Caco-2 (cell line): ENCODE measurements around the gene YIF1B. TPM values are rescaled to one million over a fixed set of nuclear protein-coding genes. Genes with fewer than 3 reads are reported as not detected.
"Not testable (repeated sequence)": the region's sequence is repeated elsewhere in the genome, so short reads cannot be mapped to it uniquely, and the experiment has no call there.

Source experiments
- Bru-seq: library from RNA; stranded (reverse); fragments of 400-500 nt; gene quantifications from one replicate; lab custom pipeline; 2021; lab: Mats Ljungman, UMichigan
- BruChase-seq, 2 experiments: library from RNA; stranded (reverse); fragments of 400-500 nt; gene quantifications; one replicate each; lab custom pipeline; 2021; lab: Mats Ljungman, UMichigan
- BruUV-seq: library from RNA; stranded (reverse); fragments of 400-500 nt; replicated peaks from 2 replicates; lab custom pipeline; 2021; lab: Mats Ljungman, UMichigan
- CTCF ChIA-PET: fragments of 300-600 bp; sonication (Branson Sonifier 250); formaldehyde crosslinking; loops from one replicate; lab custom pipeline; 2022; ENCODE audit warnings: antibody characterized with exemption; lab: Charles Lee
- POLR2A ChIA-PET: fragments of 300-600 bp; sonication (Branson Sonifier 250); formaldehyde crosslinking; loops from one replicate; lab custom pipeline; 2022; ENCODE audit warnings: antibody characterized with exemption; lab: Charles Lee
- DNase-seq, 2 experiments: peaks; one replicate each; pipeline versions ENCODE4 v3.0.0 to v3.0.0-alpha.2; 2020 to 2022
- H3K27me3 ChIP-seq: replicated peaks from 2 replicates; pipeline ENCODE4 v1.6.0; 2011; ENCODE audit warnings: low read length; ENCODE audit not compliant: control insufficient read depth, insufficient read depth
- H3K36me3 ChIP-seq: 2 replicates; pipeline ENCODE4 v1.5.1; 2011; ENCODE audit warnings: low read length; ENCODE audit not compliant: control insufficient read depth, insufficient read depth
- H3K4me1 ChIP-seq: fragments of 250-450 bp; sonication (Bioruptor Pico); 2 replicates; pipeline ENCODE4 v1.5.1; 2020; ENCODE audit warnings: mild to moderate bottlenecking
- H3K4me3 ChIP-seq: 2 replicates; pipeline ENCODE4 v1.5.1; 2011; ENCODE audit warnings: low read depth, mild to moderate bottlenecking, control low read depth, low read length
- H3K9me3 ChIP-seq: fragments of 250-450 bp; sonication (Bioruptor Pico); 2 replicates; pipeline ENCODE4 v1.5.1; 2020; ENCODE audit warnings: mild to moderate bottlenecking, moderate library complexity
- H3K27ac Mint-ChIP-seq: one replicate; pipeline ENCODE4 v1.8.0; 2022; ENCODE audit warnings: mixed read lengths; ENCODE audit not compliant: unreplicated experiment
- H3K27me3 Mint-ChIP-seq: one replicate; pipeline ENCODE4 v1.8.0; 2022; ENCODE audit warnings: mixed read lengths; ENCODE audit not compliant: insufficient read depth, unreplicated experiment
- H3K36me3 Mint-ChIP-seq: one replicate; pipeline ENCODE4 v1.8.0; 2022; ENCODE audit warnings: mild to moderate bottlenecking, mixed read lengths; ENCODE audit not compliant: insufficient read depth, unreplicated experiment
- H3K4me1 Mint-ChIP-seq: one replicate; pipeline ENCODE4 v1.8.0; 2022; ENCODE audit warnings: low read depth, mixed read lengths; ENCODE audit not compliant: unreplicated experiment
- H3K4me3 Mint-ChIP-seq: one replicate; pipeline ENCODE4 v1.8.0; 2022; ENCODE audit warnings: mild to moderate bottlenecking, moderate library complexity, mixed read lengths; ENCODE audit not compliant: unreplicated experiment
- H3K9me3 Mint-ChIP-seq: one replicate; pipeline ENCODE4 v1.8.0; 2022; ENCODE audit warnings: mixed read lengths; ENCODE audit not compliant: unreplicated experiment
- intact Hi-C: fragments of 100-400 bp; cut with micrococcal nuclease; formaldehyde crosslinking; loops from one replicate; pipeline ENCODE4 v1.10.0; 2022; ENCODE audit not compliant: unreplicated experiment
- long read RNA-seq: library from polyadenylated mRNA; stranded (forward); transcript quantifications from one replicate; pipeline ENCODE4 v2.0.0, GENCODE V29; 2022
- total RNA-seq: library from RNA; stranded (reverse); gene quantifications from 2 replicates; pipeline ENCODE4 v1.2.3, GENCODE V29; 2022
- TF ChIP-seq, protein P1 (sequence below), 2 experiments: fragments of 200-600 bp in 1 of 2; IDR thresholded peaks; 1 replicate in 1 of 2; 2 replicates in 1 of 2; pipeline versions ENCODE4 v1.5.1 to v1.8.0; 2011 to 2022; ENCODE audit warnings: antibody characterized with exemption in 1 of 2, control low read depth in 1 of 2, inconsistent platforms in 1 of 2, low read depth in 1 of 2, low read length in 1 of 2, mild to moderate bottlenecking in 1 of 2, moderate library complexity in 1 of 2; ENCODE audit not compliant: insufficient read depth in 1 of 2, severe bottlenecking in 1 of 2, unreplicated experiment in 1 of 2

Gene YIF1B, protein sequence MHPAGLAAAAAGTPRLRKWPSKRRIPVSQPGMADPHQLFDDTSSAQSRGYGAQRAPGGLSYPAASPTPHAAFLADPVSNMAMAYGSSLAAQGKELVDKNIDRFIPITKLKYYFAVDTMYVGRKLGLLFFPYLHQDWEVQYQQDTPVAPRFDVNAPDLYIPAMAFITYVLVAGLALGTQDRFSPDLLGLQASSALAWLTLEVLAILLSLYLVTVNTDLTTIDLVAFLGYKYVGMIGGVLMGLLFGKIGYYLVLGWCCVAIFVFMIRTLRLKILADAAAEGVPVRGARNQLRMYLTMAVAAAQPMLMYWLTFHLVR
- total RNA-seq, result 61.7 and 66.7 TPM in 2 replicates
- percentile 46 among the genes with signal in this experiment for Bru-seq, nascent RNA
- BruChase-seq, experiment 1, labeled RNA remaining after a 2-hour chase, result percentile 47 among the genes with signal in this experiment
- percentile 60 among the genes with signal in this experiment for BruChase-seq, experiment 2, labeled RNA remaining after a 6-hour chase
- long read RNA-seq, transcript YIF1B-203 (8 exons, 1,225 nt), result minor isoform, 20 of 227 reads
- long read RNA-seq, transcript YIF1B-214 (8 exons, 940 nt), result minor isoform, 26 of 227 reads
- long read RNA-seq, transcript YIF1B-201 (8 exons, 964 nt), result major isoform, 64 of 227 reads
- long read RNA-seq, transcript YIF1B-216 (8 exons, 1,181 nt), result minor isoform, 42 of 227 reads
- long read RNA-seq, partial matches to known transcripts, result 9 of 227 reads
- long read RNA-seq, other reads (novel, unspliced or antisense), result 59 of 227 reads

GRCh38 chr19:38315657-38316476 lies at the start of gene YIF1B:
TSS of gene YIF1B (minus strand) at chr19:38315947. CDS start at chr19:38315917, 30 bp downstream.
- BruUV-seq, result no TSS peak
- peaks cover 11% of the 10 kb centered on the region for H3K4me1 Mint-ChIP-seq
- Histone ChIP-seq H3K9me3 (no peaks in the 10 kb centered on the region), H3K36me3 (no peaks in the 10 kb centered on the region), H3K27me3 (no peaks in the 10 kb centered on the region), H3K4me3 (peak within 1 kb of the TSS; percentile 61), H3K4me1 (peaks cover 4% of the 10 kb centered on the region; the same call in 1 of the 2 replicates)
- H3K36me3 Mint-ChIP-seq, result peaks cover 14% of the 10 kb centered on the region
- H3K27ac Mint-ChIP-seq, result peak within 1 kb of the TSS; percentile 91
- peak within 1 kb of the TSS; percentile 96 for H3K4me3 Mint-ChIP-seq
- intact Hi-C loops, result loop anchor here (1.0 kb wide), 3 partner anchors 19 to 52 kb away; partner anchors contain the start of genes CATSPERG and SPINT2
- H3K9me3 Mint-ChIP-seq, result no peaks in the 10 kb centered on the region
- TF ChIP-seq, protein P1, sequence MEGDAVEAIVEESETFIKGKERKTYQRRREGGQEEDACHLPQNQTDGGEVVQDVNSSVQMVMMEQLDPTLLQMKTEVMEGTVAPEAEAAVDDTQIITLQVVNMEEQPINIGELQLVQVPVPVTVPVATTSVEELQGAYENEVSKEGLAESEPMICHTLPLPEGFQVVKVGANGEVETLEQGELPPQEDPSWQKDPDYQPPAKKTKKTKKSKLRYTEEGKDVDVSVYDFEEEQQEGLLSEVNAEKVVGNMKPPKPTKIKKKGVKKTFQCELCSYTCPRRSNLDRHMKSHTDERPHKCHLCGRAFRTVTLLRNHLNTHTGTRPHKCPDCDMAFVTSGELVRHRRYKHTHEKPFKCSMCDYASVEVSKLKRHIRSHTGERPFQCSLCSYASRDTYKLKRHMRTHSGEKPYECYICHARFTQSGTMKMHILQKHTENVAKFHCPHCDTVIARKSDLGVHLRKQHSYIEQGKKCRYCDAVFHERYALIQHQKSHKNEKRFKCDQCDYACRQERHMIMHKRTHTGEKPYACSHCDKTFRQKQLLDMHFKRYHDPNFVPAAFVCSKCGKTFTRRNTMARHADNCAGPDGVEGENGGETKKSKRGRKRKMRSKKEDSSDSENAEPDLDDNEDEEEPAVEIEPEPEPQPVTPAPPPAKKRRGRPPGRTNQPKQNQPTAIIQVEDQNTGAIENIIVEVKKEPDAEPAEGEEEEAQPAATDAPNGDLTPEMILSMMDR (IDR thresholded peaks at IDR 0.05; ENCODE audit: insufficient read depth in 1 of 2, low read depth in 1 of 2, low read length in 1 of 2, severe bottlenecking in 1 of 2, unreplicated experiment in 1 of 2), result no peak
- H3K27me3 Mint-ChIP-seq, result no peaks in the 10 kb centered on the region
- POLR2A ChIA-PET, result no interaction called here
- CTCF ChIA-PET, result interaction anchor here (0.7 kb wide), 1 partner anchor 32 kb away, joined by 5 read pairs; no protein-coding TSS in a partner anchor
- DNase-seq, result peak; percentile 98 to 99

DNA sequence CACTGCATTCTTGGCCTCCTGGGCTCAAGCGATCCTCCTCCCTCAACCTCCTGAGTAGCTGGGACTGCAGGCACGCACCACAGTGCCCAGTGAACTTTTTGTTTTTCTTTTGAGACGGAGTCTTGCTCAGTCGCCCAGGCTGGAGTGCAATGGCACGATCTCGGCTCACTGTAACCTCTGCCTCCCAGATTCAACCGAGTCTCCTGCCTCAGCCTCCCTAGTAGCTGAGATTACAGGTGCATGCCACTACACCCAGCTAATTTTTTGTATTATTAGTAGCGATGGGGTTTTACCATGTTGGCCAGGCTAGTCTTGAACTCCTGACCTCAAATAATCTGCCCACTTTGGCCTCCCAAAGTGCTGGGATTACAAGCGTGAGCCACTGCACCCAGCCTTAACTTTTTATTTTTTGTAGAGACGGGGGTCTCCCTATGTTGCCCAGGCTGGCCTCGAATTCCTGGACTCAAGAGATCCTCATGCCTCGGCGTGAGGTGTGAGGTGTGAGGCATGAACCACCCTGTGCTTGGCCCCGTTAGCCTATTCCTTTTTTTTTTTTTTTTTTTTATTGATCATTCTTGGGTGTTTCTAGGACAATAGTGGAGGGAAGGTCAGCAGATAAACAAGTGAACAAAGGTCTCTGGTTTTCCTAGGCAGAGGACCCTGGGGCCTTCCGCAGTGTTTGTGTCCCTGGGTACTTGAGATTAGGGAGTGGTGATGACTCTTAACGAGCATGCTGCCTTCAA lies 47.4 kb upstream of the YIF1B start:
- not testable (repeated sequence) for DNase-seq, H3K9me3 ChIP-seq, H3K36me3 ChIP-seq, H3K27me3 ChIP-seq, H3K27ac Mint-ChIP-seq, H3K9me3 Mint-ChIP-seq, BruUV-seq
- Mint-ChIP-seq H3K36me3 (peaks cover 16% of the 10 kb centered on the region), H3K4me3 (peak overlapping the region; percentile 79), H3K4me1 (peaks cover 19% of the 10 kb centered on the region), H3K27me3 (peaks cover 13% of the 10 kb centered on the region)
- Histone ChIP-seq H3K4me3 (peak overlapping the region; percentile 96), H3K4me1 (peaks cover 10% of the 10 kb centered on the region)
- CTCF ChIA-PET, result interaction anchor here (0.7 to 2.9 kb wide), 5 partner anchors 11 to 219 kb away, joined by 4 to 21 read pairs (median 5); partner anchors contain the start of genes FAM98C and PSMD8
- intact Hi-C loops, result loop anchor here (1.0 kb wide), 1 partner anchor 26 kb away; no protein-coding TSS in a partner anchor
- POLR2A ChIA-PET, result interaction anchor here (0.7 to 1.8 kb wide), 2 partner anchors 11 to 25 kb away, joined by 7 to 15 read pairs; partner anchors contain the start of genes GGN and PSMD8
